NCI-H345 (cell line): ENCODE data around the gene RTN4RL2.
A peak's percentile ranks its signal among the peaks of the same experiment; 100 is the strongest.

Source experiments
- DNase-seq: peaks from one replicate; lab custom pipeline; 2025; lab: John Stamatoyannopoulos, UW

Gene RTN4RL2

DNA sequence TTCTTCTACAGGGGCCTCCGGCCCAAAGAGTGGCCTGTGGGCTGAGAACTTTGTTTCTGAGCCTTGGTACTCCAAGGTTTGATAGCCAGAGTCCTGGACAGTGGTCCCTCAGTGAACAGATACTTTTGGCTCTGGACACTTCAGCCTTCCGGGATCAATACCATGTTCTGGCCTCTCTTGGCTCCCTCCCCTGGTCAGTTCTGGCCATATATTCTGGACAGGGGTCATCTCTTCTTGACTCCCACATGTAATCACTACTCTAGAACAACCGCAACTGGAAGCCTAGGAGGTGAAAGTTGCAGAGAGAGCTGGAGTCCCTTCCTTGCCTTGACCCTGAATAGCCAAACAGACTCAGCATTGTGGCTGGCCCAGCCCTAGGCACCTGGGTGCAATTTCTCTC is 2.3 kb downstream of the RTN4RL2 start:
- DNase-seq, result no peak

DNA sequence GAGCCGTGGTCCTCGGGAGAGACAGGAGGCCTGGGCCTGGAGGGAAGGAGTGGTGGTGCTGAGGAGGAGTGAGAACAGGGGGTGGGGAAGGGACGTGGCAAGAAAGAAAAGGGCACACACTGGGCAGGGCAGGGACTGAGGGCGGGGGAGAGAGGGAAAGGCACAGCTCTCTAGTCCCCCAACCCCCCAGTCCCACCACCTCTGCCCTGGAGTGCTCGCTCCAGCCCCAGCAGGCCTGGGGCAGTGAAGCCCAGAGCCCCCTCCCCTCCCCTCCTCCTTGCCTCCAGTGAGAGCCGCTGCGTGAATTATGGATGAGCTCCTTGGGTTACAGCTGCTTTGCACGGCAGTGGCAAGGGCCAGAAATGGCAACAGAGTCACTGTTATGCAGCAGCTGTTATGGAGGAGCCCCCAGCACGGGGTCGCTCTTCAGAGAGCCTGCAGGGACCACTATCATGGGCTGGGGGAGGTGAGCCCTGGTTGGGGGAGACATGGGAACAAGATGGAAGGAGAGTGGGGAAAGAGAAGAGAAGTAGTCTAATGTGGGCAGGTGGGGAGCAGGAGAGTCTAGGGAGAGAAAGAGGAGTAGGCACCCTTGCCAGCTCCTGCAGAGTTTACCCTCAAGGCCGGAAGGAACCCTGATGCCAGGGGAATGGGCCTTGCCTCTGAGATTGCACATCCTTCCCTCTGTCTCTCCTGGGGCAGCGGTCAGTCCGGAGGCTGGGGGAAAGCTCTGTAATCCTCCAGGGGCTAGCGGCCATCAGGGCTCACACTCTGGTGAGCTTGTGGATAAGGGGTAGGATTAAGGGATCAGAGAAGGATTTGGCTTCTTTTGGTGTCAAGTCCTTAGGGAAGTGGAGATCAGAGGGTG is 3.6 kb downstream of the RTN4RL2 start:
- DNase-seq, result no peak

DNA sequence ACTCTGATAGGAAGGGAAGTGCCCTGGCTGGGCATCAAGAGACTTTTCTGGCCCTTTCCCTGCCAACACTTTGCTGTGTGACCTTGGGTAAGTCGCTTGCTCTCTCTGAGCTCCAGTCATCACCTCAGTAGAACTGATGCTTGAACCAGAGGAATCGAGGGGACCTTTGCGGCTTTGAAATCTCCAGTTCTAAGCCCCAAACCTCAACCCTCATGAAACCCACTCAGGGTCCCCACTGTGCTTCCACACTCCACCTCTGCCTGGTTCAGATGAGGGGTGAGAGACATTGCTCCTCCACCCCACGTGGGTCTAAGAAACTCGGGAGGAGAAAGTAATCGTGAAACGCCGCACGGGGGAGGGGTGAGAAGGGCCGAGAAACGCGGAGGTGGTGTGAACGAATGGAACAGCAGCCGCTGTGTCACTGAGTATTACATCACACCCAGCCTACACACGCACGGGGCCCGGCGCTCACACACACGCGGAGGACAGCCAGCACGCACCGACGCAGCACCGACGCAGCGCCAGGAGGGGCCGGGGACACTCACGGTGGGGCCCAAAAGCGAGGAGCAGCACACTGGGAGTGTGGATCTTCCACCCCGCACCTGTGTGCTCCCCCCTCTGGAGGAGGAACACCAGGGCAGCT is 4.3 kb downstream of the RTN4RL2 start:
- no peak for DNase-seq

DNA sequence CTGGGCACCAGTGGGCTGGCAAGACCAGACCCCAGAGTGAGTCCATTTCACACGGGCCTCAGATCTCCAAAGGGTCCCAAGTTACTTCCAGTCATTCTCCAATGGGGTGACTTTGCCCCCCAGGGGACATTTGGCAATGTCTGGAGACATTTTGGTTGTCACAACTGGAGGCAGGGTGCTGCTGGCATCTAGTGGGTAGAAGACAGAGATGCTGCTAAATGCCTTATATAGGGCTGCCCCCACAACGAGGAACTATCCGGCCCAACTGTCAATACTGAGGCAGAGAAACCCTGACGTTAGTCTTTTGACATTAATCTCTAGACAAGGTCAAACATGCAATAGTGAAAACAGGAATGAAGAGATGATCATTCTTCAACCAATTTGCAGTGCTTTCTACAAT is 6.4 kb downstream of the RTN4RL2 start:
- no peak for DNase-seq

DNA sequence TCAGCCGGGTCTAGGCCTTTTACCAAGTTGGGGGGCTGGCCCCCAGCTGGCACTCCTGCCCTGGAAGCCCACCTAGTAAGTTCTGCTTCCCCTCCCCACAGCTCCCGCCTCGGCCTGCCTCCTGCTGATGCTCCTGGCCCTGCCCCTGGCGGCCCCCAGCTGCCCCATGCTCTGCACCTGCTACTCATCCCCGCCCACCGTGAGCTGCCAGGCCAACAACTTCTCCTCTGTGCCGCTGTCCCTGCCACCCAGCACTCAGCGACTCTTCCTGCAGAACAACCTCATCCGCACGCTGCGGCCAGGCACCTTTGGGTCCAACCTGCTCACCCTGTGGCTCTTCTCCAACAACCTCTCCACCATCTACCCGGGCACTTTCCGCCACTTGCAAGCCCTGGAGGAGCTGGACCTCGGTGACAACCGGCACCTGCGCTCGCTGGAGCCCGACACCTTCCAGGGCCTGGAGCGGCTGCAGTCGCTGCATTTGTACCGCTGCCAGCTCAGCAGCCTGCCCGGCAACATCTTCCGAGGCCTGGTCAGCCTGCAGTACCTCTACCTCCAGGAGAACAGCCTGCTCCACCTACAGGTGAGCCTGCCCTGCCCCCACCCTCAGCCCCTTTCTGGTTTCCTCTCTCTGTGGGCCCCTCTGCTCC is 7.3 kb downstream of the RTN4RL2 start:
- no peak for DNase-seq

DNA sequence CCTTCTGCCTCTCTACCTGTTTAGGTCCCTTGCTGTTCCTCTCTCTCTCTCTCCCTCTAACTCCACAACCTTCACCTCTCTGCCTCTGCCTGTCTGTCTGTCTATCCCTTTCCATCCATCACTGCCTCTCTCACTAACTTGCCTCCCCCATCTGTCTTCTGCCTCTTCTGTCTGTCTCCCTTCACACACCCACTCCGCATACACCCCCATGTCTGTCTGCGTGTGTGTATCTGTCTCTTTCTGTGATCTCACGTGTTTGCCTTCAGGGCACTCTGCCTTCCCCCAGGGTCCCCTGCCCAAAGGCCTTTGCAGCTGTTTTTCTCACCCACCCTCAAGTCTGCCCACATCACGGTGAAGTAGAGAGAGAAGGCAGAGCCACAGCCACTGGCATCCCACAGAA is 7.9 kb downstream of the RTN4RL2 start:
- DNase-seq, result no peak

DNA sequence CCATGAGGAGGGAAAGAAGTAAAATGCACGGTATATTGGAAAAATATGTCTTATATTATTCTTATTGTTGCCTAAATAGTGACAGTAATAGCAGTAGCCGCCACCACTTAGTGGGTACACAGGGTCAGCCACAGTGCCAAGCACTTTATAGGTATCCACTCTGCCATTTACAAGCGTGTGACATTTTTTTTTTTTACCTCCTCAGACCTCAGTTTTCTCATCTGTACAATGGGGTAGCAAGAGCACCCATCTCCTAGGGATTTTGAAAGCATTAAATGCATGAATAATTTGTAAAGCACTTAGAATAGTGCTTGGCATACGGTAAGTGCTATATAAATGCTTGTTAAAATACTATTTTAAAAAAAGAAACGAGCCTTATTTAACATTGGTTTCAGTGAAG is 8.9 kb downstream of the RTN4RL2 start:
- no peak for DNase-seq

DNA sequence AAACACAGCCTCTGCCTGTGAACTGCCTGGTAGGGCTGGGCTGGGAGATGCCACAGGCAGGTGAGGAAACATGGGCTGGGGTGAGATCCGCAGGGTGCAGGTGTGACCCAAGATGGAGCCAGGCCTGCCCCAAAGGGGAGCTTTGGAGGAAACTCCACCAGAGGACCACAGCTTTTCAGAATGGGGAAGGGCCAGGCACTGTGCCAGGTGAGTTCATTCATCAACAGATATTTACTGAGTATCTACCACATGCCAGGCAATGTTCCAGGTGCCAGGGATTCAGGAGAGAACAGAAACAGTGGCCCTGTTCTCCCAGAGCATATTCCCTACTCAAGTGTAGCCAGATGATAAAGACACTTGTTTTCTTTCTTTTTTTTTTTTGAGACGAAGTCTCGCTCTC is 11.2 kb downstream of the RTN4RL2 start:
- DNase-seq, result peak; percentile 72

DNA sequence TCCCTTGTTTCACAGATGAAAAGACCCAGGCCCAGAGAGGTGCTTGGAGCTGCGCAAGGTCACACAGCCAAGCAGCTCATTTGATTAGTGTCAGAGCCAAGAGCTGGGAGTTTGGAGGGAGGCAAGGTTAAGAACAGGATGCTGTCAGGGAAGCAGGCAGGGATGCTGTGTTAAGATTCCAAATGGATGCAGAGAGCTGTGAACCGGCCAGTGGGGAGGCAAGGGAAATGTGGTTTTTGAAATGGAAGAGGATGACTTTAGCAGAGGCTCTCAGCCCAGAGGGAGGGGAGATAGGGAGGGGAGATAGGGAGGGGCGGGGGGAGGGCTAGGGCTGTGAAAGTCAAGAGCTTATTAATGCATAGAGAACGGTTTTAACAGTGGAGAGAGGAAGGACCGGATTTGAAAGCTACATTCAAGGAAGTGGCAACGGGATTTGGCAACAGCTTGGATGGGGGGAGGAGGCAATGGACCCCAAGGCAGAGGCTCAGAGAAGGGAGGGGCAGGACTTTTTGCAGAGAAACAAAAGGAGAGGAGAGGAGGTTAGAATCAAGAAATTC is 13.0 kb downstream of the RTN4RL2 start:
- no peak for DNase-seq

DNA sequence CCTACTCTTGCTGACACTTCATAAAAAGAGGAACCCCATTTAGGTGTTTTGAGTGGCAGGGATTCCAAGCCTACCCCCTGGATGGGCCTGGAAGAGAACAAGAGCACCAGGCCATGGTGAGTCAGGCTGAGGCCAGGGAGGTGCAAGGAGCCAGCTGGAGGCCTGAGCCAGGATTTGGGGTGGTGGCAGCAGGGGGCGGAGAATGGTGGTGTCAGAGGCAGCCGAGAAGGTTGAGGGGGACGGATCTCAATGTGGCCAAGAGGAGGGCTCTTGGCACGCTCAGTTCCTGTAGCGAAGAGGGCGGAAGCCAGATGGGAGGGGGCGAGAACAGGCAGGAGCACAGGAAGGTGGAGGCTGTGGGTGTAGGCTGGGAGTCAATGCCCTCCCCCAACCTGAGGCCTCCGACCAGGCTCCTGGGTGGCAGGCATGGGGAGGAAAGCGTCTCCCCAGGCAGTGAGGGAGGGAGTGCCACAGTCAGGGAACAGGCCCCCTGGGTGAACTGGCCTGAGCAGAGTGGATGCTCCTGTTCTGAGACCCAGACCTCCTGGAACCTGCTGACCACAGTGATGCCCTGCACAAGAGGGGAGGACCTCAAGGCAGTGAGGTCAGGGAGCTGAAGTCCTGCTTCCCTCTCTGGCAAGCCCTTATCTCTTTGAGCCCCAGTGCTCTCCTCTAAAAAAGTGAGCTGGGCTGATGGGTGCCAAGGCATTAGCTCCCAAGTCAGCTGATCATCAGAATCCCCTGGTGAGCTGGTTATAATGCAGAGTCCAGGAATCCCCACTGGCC is 13.9 kb downstream of the RTN4RL2 start:
- DNase-seq, result no peak

DNA sequence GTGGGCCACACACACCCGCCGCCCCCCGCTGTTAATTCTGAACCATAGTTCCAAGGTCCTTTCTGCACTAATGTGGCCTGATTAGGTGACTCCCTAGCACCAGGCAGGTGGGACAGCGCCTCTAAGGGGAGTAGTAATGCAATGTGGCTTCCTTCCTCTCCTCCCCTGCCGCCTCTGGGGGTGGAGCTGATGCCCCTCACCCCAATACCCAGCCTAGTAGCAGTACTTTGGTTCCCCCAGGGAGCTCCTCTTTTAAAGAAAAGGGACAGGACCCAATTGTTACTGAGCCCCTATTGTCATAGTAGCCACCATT is 14.4 kb downstream of the RTN4RL2 start:
- no peak for DNase-seq

DNA sequence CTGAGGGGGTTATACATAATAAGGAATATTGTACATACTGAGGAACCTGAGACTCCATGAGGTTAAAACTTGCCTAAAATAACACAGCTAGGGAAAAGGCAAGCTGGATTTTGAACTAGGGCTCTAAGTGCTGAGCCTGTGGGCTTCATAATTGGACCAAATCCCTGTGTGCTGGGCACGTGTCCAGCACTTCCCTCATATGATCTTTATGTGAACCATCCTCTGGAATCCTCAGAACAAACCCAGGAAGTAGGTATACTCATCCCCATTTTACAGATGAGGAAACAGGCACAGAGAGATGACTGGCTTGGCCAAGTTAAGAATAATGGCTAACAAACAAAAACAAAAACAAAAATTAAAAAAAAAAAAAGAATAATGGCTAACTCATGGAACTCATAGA is 14.9 kb downstream of the RTN4RL2 start:
- DNase-seq, result no peak

DNA sequence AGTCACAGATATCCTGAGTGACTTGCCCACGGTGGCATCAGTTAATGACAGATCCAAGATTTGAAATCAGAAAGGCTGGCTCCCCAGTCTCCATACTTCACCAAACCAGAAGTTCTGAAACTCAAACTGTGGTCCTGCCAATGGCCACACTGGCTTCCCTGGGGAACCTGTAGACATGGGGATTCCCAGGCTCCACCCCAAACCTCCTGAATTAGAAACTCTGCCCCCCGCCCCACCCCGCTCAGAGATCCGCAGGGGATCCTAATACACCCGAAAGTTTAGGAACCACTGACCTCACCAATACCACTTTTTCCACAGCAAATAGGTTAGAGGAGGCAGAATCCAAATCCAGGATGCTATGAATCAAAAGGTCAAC is 15.3 kb downstream of the RTN4RL2 start:
- DNase-seq, result no peak

DNA sequence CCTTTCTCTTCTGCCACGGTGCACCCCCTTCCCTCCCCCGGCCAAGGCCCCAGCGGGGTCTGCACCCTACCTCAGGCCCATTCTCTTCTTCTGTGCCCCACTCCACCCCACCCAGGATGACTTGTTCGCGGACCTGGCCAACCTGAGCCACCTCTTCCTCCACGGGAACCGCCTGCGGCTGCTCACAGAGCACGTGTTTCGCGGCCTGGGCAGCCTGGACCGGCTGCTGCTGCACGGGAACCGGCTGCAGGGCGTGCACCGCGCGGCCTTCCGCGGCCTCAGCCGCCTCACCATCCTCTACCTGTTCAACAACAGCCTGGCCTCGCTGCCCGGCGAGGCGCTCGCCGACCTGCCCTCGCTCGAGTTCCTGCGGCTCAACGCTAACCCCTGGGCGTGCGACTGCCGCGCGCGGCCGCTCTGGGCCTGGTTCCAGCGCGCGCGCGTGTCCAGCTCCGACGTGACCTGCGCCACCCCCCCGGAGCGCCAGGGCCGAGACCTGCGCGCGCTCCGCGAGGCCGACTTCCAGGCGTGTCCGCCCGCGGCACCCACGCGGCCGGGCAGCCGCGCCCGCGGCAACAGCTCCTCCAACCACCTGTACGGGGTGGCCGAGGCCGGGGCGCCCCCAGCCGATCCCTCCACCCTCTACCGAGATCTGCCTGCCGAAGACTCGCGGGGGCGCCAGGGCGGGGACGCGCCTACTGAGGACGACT is 15.9 kb downstream of the RTN4RL2 start:
- no peak for DNase-seq

DNA sequence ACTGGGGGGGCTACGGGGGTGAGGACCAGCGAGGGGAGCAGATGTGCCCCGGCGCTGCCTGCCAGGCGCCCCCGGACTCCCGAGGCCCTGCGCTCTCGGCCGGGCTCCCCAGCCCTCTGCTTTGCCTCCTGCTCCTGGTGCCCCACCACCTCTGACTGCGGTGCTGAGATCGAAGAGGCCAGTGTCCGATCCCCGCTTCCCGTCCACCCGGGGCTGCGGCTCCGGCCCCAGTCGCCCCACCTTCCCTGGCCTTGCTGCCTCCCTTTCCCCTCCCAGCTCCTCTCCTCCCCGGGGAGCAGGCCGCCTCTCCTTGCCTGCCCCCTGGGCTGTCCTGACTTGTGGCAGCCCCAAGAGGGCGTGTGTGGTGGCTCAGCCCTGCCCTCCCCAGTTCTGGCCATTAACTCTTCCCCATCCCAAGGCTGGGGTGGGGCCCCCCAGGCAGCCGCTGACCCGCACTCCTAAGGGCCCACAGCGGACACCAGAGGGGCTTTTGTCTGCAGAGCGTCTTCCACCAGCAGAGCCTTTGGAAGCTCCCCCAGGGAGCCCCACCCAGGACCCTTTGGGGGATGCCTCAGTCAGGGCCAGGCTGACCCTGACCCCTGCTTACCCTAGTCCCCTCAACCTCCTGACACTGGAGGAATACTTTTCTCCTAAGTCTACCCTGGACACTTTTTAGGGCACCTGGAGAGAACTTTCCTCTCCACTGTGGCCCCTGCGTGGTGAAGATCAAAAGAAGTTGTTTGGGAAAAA is 16.6 kb downstream of the RTN4RL2 start:
- peak; percentile 19 for DNase-seq

DNA sequence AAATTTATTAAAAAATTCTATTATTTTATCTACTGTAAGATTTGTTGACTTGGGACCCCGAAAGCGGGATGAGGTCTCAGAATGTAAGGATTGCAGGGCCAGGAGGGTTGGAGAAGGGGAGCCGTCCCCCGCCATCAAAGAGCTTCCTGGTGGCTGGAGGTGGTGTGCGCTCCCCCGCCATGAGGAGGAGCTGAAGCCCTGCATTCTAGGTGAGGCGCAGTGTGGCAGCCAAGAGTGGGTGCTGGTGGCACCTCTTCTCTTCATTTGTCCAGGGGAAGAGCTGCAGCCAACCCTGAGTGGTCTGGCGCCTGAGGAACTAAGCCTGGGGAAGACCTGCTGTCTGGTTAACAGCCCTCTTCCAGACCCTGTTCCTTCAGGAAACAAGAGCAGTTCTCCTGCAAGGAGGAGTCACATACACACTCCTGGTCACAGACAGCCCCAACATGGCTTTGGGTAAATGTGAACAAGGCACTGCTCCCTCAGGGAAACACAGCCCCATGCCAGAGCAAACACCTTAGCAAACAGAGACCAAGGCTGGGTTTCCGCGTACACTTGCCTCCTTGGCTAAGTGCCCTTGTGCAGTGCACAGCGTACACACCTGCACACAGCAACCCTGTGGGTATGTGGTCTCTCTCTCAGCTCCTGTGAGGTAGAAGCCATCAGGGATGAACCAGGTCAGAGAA is 17.3 kb downstream of the RTN4RL2 start:
- DNase-seq, result no peak

DNA sequence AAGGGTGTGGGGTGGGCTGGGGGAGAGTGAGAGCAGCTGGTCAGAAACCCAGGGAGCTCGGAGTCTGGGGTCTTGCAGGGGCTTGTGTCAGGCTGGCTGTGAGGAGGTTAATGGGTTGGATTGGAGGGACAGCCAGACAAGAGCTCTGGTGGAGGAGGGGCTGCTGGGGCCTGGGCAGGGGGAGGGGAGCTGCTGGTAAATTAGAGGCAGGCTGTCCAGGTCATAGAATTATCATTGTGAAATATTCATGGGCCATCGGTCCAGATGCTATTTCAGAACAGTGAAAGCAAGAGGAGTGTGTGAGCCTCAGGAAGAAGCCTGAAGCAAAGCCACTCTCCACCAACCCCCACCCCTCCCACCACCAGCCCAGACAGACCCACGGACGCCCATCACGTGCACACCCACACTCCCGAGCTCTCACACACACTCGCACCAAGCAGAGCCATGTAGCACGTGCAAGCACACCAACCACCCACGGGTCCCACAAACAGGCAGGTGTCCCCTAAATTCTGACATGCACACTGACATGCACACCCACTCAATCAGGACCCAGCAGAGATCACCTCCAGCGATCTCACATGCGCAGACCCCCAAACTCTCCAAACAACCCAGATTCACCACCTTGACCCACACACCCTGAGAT is 18.8 kb downstream of the RTN4RL2 start:
- DNase-seq, result no peak

DNA sequence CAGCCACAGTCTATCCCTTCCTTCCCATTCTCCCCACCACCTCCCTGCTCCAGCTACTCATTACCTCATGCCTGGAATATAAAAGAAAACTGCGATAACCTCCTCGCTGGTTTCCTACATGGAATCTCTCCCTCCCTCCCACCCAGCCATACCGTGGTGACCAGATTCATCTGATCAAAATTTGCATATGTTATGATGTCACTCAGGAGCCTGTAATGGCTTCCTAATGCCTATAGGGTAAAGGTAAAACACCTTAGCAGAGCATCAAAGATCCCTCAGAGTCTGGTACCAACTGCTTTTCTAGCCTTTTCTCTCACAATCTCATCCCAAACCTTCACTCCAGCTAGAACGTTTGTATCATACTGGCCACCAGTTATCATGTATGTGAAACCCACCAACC is 19.6 kb downstream of the RTN4RL2 start:
- DNase-seq, result no peak

DNA sequence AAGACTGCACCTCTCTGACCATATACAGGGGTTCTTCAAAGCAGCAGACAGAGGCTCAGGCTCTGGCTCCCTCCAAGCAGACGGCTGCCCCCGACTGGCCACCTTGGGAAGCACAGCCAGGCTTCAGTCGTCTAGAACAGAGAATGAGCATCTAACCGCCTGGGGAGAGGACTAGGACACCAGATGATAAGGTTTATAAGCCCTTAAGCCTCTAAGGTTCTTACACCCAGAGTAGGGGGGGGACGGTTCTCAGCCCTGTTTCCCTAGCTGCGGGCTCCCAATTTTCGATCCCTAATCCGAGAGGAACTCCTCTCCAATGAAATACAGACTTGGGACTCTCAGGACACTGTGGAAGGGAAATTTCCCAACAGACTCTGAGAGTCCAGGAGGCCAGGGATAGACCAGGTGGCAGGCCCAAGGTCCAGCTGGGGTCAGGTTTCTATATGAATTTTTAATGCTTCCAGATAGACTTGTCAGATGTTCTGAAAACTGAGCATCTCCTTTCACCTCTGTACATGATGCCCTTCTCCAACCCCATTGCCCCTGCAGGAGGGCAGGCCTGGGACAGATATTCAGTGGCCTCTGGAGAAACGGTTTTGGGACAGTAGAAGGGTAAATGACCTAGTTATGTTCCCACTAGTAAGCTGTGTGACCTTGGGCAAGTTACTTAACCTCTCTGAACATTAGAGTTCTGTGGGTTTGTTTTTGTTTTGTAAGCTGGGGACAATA is 20.2 kb downstream of the RTN4RL2 start:
- DNase-seq, result peak; percentile 46
